GM21381 (cell line): Measurements from ENCODE around the gene SF1.
"Not testable (repeated sequence)": the region's sequence is repeated elsewhere in the genome, so short reads cannot be mapped to it uniquely, and the experiment has no call there.

Experiments
- ATAC-seq: cut with Tn5 transposase; IDR thresholded peaks from one replicate; pipeline ENCODE4 v1.9.1; 2021; ENCODE audit warnings: mild to moderate bottlenecking, moderate library complexity; ENCODE audit not compliant: unreplicated experiment

SF1 gene

DNA sequence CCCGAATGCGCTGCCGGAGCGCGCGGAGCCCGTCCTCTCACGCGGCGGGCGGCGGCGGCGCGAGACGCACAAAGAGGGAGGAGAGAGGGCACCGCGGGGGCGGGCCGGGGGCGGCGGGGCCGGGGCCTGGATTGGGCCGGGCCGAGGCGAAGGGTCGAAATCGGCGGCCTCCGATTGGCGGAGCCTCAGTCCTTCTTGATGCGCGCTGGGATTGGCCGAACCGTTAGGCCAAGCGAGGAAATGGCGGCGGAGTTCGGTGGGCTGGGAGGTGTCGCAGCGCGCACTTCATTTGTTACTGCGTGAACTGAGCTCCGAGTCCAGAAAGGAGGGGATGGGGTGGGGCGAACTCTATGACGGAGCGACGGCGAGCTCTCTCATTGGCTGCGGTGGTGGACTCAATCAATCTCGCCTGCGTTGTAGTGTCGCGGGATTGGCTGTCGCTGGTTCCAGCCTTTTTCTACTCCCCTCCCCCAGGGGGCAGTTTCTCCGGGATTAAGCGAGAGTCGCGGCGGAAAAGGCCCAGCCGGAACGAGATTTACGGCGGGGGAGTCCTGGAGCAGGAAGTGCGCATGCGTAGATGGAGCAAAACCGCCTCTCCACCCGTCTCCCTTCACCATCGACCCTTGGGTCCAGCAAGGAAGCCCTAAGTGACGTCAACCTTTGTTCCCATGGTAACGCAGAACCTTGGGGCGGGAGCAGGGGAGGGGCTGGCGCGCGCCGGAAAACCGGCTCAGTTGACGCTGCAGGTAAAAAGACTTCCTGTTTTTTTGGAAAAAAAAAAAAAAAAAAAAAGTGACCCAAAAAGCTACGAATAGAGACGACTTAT lies at the start of gene SF1:
TSS of gene SF1 (minus strand) at position 70 of the 826 bp plus-strand sequence. CDS start 150 bp downstream, outside the sequence.
- ATAC-seq: peak; percentile 68

DNA sequence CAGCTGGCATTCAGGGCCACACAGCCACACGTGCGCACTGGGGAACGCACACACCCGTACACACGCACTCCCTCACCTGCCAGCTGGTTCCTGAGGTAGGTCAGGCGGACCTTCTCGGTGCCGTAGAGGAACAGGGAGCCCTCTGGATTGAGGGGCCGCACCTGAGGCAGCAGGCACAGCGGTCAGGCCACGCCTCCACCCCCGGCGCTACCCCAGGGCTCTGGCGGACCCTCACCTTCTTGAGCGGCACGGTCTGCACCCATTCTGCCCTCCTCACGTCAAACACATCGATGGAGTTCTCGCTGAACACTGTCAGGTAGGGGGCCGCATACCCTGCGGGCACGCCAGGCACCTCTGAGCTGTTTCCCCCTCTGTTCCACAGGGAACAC lies 49.1 kb upstream of the SF1 start:
- no peak for ATAC-seq

DNA sequence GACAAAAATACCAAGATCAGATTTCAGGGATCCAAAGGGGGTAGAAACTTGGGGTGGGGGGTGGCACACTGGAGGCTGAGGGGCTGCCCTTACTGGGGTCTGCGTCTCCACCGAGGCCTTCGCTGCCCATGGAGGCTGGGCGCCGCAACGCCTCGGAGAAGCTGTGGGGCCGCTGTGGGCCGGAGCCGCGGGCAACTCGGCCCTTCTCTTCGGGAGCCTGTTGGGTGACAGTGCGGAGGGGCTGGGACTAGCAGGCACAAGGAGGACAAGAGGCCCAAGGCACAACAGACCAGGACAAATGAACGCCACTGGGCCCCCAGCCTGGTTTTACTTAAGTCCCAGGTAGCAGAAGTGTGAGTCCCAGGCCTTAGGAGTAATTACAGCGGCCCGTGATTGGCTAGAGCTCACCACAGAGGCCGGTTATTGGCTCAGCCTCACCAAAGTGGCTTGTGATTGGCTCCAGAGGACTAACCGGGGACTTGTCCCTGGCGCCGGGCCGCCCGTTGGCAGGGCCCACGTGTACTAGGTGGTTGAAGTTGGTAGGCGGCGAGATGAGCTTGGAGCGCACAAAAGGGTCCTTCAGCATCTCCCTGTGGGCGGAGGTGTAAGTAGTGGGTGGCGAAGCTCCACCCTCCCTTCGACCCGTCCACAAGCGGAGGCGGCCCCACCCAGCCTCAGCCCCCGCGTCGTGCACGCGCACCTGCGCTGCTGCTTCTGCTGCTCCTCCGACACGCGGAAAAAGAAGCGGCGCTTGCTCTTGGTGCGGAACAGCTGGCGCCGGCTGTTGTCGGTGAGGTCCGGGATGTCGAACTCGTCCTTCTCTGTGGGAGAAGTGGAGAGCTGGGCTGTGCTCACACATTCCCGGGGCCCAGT lies 48.5 kb upstream of the SF1 start:
- no peak for ATAC-seq

- ATAC-seq: no peak
Measured at GRCh38 chr11:64826062-64826461, 47.7 kb upstream of the SF1 start.

- ATAC-seq: no peak
Measured at GRCh38 chr11:64823568-64824119, 45.3 kb upstream of the SF1 start.

DNA sequence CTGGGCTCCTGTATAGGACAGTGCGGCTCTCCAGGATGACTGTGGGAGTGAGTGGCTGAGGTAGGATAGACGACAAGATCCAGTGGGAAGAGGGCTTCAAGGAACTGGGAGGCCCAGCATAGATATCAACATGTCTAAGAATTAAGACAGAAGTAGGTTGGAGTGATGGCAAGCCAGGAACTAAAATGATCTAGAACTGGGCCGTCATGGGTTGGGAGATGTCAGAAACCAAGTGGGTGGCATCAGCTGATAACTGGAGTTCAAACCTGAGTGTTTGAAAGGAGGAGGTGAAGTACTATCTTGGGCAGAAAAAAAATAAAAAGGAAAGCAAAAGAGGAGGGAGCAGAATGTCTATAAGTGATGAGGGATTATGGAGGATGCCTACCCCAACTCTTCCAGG lies 39.1 kb upstream of the SF1 start:
- no peak for ATAC-seq

DNA sequence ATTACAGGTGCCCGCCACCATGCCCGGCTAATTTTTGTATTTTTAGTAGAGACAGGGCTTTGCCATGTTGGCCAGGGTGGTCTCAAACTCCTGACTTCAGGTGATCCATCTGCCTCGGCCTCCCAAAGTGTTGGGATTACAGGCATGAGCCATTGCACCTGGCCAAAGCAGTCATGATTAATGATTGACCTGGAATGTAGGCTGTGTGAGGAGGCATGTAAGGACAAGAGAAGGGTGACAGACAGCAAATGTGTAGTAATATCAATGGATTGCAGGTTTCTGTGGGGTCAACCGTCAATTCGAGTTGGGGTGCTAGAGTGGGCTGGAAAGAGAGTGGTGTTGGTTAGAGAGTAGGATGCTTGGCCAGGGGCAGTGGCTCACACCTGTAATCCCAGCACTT lies 37.1 kb upstream of the SF1 start:
- not testable (repeated sequence) for ATAC-seq

GRCh38 chr11:64814712-64815187 lies 36.4 kb upstream of the SF1 start:
- ATAC-seq: peak; percentile 44

DNA sequence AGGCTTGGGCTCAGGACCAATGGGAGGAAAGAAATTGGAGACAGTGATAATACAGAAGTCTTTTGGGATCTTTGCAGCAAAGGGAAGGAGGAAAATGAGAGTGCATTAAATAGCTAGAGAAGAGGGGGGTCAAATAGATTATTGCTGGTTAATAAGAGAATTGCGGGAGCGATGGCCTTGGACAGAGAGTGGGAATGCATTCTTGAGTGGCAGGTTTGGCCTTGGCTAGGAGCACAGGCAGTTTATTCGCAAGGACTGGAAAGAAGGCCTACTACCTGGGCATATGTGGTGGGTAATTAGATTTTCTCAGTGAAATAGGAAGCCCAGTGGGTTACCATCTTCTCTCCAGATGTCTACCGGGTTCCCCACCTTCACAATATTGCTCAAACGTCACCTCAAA lies 35.5 kb upstream of the SF1 start:
- no peak for ATAC-seq

DNA sequence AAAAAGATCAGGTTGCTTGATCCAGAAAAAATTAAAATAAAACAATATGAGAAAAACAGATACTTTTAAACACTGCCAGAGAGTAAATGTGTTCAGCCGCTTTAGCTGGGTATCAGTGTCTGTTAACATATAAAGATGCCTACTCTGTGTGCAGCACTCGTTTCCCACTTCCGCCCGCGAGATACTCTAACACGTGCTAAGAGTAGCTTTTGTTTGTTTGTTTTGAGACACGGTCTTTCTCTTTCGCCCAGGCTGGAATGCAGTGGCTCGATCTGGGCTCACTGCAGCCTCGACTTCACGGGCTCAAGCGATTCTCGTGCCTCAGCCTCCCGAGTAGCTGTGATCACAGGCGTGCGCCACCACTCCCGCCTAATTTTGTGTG lies 32.5 kb upstream of the SF1 start:
- no peak for ATAC-seq

- ATAC-seq: peak; percentile 75
Measured at GRCh38 chr11:64810271-64810890, 32.0 kb upstream of the SF1 start, which contains the start of gene MEN1. Gene MEN1 (minus strand): TSS chr11:64810551. CDS start chr11:64810109, 442 bp downstream.

DNA sequence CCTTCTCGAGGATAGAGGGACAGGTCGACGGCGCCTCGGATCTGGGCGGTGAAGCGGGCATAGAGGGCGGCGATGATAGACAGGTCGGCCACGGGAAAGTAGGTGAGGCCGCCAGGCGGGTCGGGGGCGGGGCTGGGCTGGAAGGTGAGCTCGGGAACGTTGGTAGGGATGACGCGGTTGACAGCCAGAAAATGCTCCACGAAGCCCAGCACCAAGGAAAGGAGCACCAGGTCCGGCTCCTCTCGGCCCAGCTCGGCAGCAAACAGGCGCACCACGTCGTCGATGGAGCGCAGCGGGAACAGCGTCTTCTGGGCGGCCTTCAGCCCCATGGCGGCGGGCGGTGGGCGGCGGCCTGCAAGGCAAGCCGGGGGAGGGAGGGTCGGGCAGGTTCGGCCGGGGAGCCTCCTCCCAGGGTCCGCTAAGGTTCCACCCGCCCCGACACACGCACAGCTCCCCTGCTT lies 31.5 kb upstream of the SF1 start:
- ATAC-seq: no peak

DNA sequence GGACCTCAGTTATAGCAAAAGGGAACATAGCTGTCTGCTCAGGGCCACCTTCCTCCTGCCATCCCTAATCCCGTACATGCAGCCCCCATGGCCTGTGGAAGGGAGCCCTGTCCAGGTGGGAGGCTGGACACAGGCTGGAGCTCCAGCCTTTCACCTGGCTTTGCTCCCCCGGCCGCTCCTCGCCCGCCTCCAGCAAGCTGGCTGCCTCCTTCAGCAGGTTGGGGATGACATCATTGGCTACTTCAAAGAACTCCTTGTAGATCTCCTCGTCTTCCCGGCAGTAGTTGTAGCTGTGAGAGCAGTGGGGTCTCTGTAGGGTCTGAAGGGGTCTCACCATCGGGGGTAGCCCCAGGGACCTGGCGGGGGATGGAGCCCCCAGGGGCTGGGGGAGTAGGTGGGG lies 27.1 kb upstream of the SF1 start:
- no peak for ATAC-seq

DNA sequence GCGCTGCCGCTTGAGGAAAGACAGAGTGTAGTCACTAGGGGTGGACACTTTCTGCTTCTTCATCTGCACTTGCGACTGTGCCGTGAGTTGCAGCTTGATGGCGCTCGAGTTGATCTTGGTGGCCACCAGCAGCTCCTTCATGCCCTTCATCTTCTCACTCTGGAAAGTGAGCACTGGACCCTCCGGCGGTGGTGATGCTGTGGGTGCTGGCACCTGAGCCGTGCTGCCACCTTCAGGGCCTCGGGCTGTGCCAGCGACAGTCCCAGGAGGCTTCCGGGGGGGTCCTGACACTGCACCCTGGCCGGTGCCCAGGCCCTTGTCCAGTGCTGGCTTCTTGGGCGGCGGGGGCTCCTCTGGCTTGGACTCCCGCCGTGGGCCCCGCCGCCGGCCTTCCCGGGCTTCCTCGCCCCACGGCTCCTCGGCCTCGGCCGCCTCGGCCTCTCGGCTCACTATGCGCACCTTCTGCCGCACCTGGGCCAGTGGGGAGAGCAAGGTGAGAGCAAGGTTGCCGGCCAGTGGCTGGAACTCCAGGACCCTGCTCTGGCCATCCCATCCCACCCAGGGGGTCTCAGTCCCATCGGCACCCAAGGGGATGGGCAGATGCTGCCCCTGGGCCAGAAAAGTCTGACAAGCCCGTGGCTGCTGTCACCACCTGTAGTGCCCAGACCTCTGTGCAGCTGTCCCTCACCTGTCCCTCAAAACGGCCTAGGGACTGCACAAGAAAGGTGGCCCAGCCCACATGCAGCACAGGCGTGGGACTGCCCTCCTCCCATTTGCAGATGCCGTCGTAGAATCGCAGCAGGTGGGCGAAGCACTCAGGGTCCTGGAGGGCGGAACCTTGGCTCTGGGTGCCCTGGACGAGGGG lies 26.2 kb upstream of the SF1 start:
- no peak for ATAC-seq

- no peak for ATAC-seq
Measured at GRCh38 chr11:64803846-64804345, 25.6 kb upstream of the SF1 start.

DNA sequence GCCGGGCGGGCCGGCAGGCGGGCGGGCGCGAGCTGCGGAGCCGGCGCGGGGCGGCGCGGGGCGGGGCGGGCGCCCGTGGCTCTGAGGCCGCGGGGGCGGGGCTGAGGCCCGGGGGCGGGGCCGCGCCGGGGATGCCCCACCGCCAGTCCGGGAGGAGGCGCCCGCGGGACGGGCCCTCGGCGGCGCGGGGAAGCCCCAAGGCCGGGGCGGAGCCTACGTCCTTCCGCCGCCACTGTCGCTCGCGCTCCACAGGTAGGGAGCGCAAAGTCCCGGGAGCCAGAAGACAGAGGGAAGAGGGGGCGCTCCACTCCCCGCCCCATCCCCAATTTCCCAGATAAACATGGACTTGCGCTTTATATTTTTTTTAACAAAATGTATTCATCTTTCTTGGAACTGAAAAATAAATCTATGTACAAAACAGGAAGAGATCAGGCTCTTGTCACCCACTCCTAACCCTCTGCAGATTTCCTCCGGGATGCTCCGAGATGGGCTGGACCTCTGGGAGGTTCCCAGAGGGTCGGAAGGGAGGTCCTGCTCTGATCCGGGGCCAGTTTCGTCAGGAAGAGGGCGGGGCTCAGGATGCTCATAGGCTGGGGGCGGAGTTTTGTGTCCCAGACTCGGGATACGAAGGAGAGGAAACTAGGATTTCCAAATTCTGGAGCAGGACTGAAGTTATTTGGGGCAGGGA lies 25.0 kb upstream of the SF1 start, which contains the start of gene MAP4K2:
TSS of gene MAP4K2 (minus strand) at position 57 of the 688 bp plus-strand sequence. CDS start 65 bp downstream, outside the sequence.
- peak; percentile 60 for ATAC-seq

DNA sequence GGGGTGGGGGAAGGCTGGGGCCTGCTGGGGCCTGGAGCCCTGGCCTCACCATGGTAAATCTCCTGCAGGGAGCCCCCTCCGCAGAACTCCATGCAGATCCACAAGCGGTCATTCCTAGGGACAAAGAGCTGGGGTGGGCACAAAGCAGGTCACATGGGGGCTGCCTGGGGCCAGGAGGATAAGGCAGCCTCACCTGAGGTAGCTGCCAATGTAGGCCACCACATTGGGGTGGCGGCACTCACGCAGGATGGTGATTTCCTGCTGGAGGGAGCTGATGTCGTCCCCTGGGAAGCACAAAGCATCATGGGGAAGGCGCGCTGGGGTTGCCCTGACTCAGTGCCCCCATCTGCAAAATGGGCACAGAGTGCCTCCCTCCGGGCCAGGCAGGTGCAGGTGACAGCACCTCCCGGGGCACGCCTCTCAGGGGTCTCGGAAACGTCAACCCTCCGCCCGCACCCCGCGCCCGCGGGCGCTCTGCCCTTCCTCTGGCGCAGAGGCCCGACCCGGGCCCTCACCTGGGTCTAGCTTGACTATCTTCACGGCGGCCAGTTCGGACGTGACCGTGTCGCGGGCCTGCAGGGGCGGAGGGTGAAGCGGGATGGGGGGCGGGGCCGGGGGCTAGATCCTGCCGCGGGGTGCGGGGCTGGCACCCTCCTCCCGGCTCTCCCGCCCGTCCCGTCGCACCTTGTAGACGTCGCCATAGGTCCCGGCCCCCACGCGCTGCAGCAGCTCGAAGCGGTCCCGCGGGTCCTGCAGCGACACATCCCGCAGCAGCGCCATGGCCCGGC lies 24.2 kb upstream of the SF1 start:
- ATAC-seq: peak; percentile 31
